ENCODE measurements around the gene TRIM56. TPM values are rescaled to one million over a fixed set of nuclear protein-coding genes. Genes with fewer than 3 reads are reported as not detected.
"Not testable (repeated sequence)": the region's sequence is repeated elsewhere in the genome, so short reads cannot be mapped to it uniquely, and the experiment has no call there.

Gene TRIM56
- total RNA-seq, 2 experiments from 2014 or later = 29.9 to 31.8 TPM

- no peaks in the 10 kb centered on the region for H3K36me3 ChIP-seq (ENCODE audit: insufficient read depth, low read length)
- H3K4me3 ChIP-seq (ENCODE audit: low read length) = no peak overlapping the region
- ChIA-PET POLR2A (no interaction called here), CTCF (interaction anchor here (0.6 to 1.1 kb wide), 2 partner anchors 23 to 714 kb away, joined by 3 read pairs; no protein-coding TSS in a partner anchor)
- Mint-ChIP-seq H3K4me1 (ENCODE audit: low read depth) (peaks cover 4% of the 10 kb centered on the region), H3K36me3 (ENCODE audit: low read depth) (no peaks in the 10 kb centered on the region), H3K4me3 (no peak overlapping the region), H3K9me3 (no peaks in the 10 kb centered on the region), H3K27me3 (peaks cover 35% of the 10 kb centered on the region), H3K27ac (no peak overlapping the region)
- TF ChIP-seq CTCF (IDR thresholded peaks at IDR 0.05) = no peak
- intact Hi-C loops (cut with DNase I, micrococcal nuclease) = no loop called here
- H3K4me1 ChIP-seq (ENCODE audit: insufficient read depth, low read length) = peaks cover 7% of the 10 kb centered on the region
- H3K27ac ChIP-seq (ENCODE audit: low read depth in 1 of 2, low read length in 2 of 2) = no peak overlapping the region
- H3K9me3 ChIP-seq (ENCODE audit: control insufficient read depth in 1 of 2, insufficient read depth in 1 of 2, low read length in 2 of 2) = peaks cover 0 to 7% of the 10 kb centered on the region in 2 experiments
- peaks cover 26 to 34% of the 10 kb centered on the region in 2 experiments for H3K27me3 ChIP-seq (ENCODE audit: control insufficient read depth in 1 of 2, insufficient read depth in 2 of 2, low read length in 2 of 2)
- peak in 6 of 14 experiments; percentile 6 to 68 (median 36) for DNase-seq
- ATAC-seq (ENCODE audit: poor library complexity) = no peak
These were observed 14.9 kb downstream of the TRIM56 start for GRCh38 chr7:101099969-101100781.

- H3K27me3 ChIP-seq (ENCODE audit: control insufficient read depth in 1 of 2, insufficient read depth in 2 of 2, low read length in 2 of 2) = peaks cover 26 to 34% of the 10 kb centered on the region in 2 experiments
- ChIA-PET POLR2A (no interaction called here), CTCF (interaction anchor here (0.6 to 1.1 kb wide), 2 partner anchors 24 to 713 kb away, joined by 3 read pairs; no protein-coding TSS in a partner anchor)
- intact Hi-C loops (cut with DNase I, micrococcal nuclease) = no loop called here
- no peaks in the 10 kb centered on the region for H3K36me3 ChIP-seq (ENCODE audit: insufficient read depth, low read length)
- H3K4me1 ChIP-seq (ENCODE audit: insufficient read depth, low read length) = peaks cover 7% of the 10 kb centered on the region
- no peak overlapping the region for H3K4me3 ChIP-seq (ENCODE audit: low read length)
- H3K4me1 Mint-ChIP-seq (ENCODE audit: low read depth) = peaks cover 4% of the 10 kb centered on the region
- no peaks in the 10 kb centered on the region for H3K9me3 Mint-ChIP-seq
- TF ChIP-seq CTCF (IDR thresholded peaks at IDR 0.05) = no peak
- H3K4me3 Mint-ChIP-seq = no peak overlapping the region
- H3K27me3 Mint-ChIP-seq = peaks cover 36% of the 10 kb centered on the region
- H3K27ac ChIP-seq (ENCODE audit: low read depth in 1 of 2, low read length in 2 of 2) = no peak overlapping the region
- no peak overlapping the region for H3K27ac Mint-ChIP-seq
- peaks cover 0 to 7% of the 10 kb centered on the region in 2 experiments for H3K9me3 ChIP-seq (ENCODE audit: control insufficient read depth in 1 of 2, insufficient read depth in 1 of 2, low read length in 2 of 2)
- H3K36me3 Mint-ChIP-seq (ENCODE audit: low read depth) = no peaks in the 10 kb centered on the region
- no peak for DNase-seq
- ATAC-seq (ENCODE audit: poor library complexity) = no peak
These were observed 15.9 kb downstream of the TRIM56 start for GRCh38 chr7:101100858-101101847.

GRCh38 chr7:101102026-101102425 is 16.7 kb downstream of the TRIM56 start:
- ChIA-PET CTCF (no interaction called here), POLR2A (no interaction called here)
- Mint-ChIP-seq H3K9me3 (no peaks in the 10 kb centered on the region), H3K4me3 (no peak overlapping the region), H3K27ac (no peak overlapping the region), H3K4me1 (ENCODE audit: low read depth) (peaks cover 4% of the 10 kb centered on the region), H3K27me3 (peaks cover 39% of the 10 kb centered on the region), H3K36me3 (ENCODE audit: low read depth) (no peaks in the 10 kb centered on the region)
- DNase-seq (no peak), ATAC-seq (ENCODE audit: poor library complexity) (no peak)
- no peak overlapping the region for H3K27ac ChIP-seq (ENCODE audit: low read depth in 1 of 2, low read length in 2 of 2)
- H3K36me3 ChIP-seq (ENCODE audit: insufficient read depth, low read length) = no peaks in the 10 kb centered on the region
- peaks cover 0 to 7% of the 10 kb centered on the region in 2 experiments for H3K9me3 ChIP-seq (ENCODE audit: control insufficient read depth in 1 of 2, insufficient read depth in 1 of 2, low read length in 2 of 2)
- intact Hi-C loops (cut with DNase I, micrococcal nuclease) = no loop called here
- H3K4me1 ChIP-seq (ENCODE audit: insufficient read depth, low read length) = peaks cover 7% of the 10 kb centered on the region
- H3K27me3 ChIP-seq (ENCODE audit: control insufficient read depth in 1 of 2, insufficient read depth in 2 of 2, low read length in 2 of 2) = peaks cover 26 to 34% of the 10 kb centered on the region in 2 experiments
- no peak for TF ChIP-seq CTCF (IDR thresholded peaks at IDR 0.05)
- H3K4me3 ChIP-seq (ENCODE audit: low read length) = no peak overlapping the region

- H3K4me1 ChIP-seq (ENCODE audit: insufficient read depth, low read length); CTCF ChIA-PET; H3K4me3 ChIP-seq (ENCODE audit: low read length); POLR2A ChIA-PET; ATAC-seq (ENCODE audit: poor library complexity); DNase-seq; H3K36me3 ChIP-seq (ENCODE audit: insufficient read depth, low read length); H3K9me3 Mint-ChIP-seq; H3K27ac Mint-ChIP-seq; intact Hi-C loops (cut with DNase I, micrococcal nuclease); H3K4me1 Mint-ChIP-seq (ENCODE audit: low read depth); H3K4me3 Mint-ChIP-seq; H3K27ac ChIP-seq (ENCODE audit: low read depth in 1 of 2, low read length in 2 of 2); H3K36me3 Mint-ChIP-seq (ENCODE audit: low read depth); H3K9me3 ChIP-seq (ENCODE audit: control insufficient read depth in 1 of 2, insufficient read depth in 1 of 2, low read length in 2 of 2): not testable (repeated sequence)
- peaks cover 39% of the 10 kb centered on the region for H3K27me3 Mint-ChIP-seq
- peaks cover 26 to 34% of the 10 kb centered on the region in 2 experiments for H3K27me3 ChIP-seq (ENCODE audit: control insufficient read depth in 1 of 2, insufficient read depth in 2 of 2, low read length in 2 of 2)
These were observed 18.4 kb downstream of the TRIM56 start for GRCh38 chr7:101103701-101104100.

Data from CD4-positive, alpha-beta T cell (primary cell).